Measurements from ENCODE around the gene VLDLR.

DNA sequence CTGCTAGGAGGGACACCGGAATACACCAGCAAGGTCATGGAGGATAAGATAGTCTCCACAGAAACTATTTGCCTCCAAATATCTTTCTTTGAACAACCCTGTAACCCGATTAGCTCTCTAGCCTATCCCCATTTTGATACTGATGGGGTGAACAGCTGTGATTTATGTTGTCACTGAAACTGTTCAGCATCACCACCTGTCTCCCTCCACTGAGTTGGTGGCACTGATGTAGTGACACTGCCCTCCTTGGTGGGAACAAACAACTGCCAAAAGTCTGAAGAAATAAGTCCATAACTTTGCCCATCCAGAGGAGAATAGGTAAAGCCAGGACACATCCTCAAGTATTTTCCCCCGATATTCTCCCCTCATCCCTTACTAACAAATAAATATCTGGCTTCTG, 71.5 kb downstream of the VLDLR start:
- TF ChIP-seq, protein P1, sequence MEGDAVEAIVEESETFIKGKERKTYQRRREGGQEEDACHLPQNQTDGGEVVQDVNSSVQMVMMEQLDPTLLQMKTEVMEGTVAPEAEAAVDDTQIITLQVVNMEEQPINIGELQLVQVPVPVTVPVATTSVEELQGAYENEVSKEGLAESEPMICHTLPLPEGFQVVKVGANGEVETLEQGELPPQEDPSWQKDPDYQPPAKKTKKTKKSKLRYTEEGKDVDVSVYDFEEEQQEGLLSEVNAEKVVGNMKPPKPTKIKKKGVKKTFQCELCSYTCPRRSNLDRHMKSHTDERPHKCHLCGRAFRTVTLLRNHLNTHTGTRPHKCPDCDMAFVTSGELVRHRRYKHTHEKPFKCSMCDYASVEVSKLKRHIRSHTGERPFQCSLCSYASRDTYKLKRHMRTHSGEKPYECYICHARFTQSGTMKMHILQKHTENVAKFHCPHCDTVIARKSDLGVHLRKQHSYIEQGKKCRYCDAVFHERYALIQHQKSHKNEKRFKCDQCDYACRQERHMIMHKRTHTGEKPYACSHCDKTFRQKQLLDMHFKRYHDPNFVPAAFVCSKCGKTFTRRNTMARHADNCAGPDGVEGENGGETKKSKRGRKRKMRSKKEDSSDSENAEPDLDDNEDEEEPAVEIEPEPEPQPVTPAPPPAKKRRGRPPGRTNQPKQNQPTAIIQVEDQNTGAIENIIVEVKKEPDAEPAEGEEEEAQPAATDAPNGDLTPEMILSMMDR (IDR thresholded peaks at IDR 0.05): no peak
- no peak for TF ChIP-seq POLR2A (IDR thresholded peaks at IDR 0.05)
